ENCODE results near the gene MLF2. TPM values are rescaled to one million over a fixed set of nuclear protein-coding genes. Genes with fewer than 3 reads are reported as not detected.

The MLF2 gene
- total and polyA plus RNA-seq, 2 of the 13 experiments (the other 11 are each of a cell fraction or from before 2014, with no cell fraction given) = 88.1 to 167 TPM

DNA sequence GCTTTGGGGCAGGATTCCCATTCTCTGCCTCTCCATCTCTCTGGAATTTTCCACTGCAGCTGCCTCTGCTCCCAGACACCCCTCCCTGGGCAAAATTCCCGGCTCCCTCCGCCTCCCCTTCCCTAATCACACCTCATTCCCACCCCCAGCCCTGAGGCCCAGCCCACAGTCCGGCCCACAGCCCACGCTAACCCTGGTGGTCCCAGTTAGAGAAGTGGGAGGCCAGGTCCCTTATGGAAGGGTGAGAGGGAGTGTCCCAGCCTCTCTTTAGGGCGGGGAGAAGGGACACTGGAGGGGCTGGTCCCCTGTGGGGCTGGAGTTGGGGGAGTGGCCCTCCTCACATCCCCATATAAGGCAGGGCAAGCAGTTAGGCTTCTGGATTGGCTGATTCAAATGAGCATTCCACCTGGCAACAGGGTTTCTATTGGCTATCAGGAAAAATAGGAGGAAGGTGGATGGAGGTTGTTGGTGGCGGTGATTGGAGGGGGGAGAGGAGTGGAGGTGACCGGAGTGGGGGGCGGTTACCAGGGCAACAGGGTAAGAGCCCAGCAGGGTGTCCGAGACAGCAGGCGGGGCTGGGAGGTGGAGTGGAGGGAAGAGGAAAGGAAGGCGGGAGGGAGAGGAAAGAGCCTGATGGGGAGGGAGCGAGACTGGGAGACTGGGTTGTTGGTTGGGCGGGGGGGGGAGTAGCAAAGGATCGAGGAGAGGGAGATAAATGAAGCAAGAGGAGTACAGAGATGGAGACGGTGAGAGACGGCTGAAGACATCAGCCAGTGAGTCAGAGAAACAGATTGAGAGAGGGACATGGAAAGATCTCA, 11.3 kb upstream of the MLF2 start (continued):
- TF ChIP-seq RFX3 (CRISPR knock-in tag; IDR thresholded peaks at IDR 0.05) (peak; percentile 80), ZNF556 (CRISPR knock-in tag; IDR thresholded peaks at IDR 0.05; ENCODE audit: borderline replicate concordance) (no peak; the same call in 1 of the 2 replicates), THYN1 (CRISPR knock-in tag; IDR thresholded peaks at IDR 0.05; ENCODE audit: borderline replicate concordance, low read depth) (no peak), SIN3B (IDR thresholded peaks at IDR 0.05; ENCODE audit: low read length) (no peak), SRF (IDR thresholded peaks at IDR 0.05; ENCODE audit: low read depth, low read length) (peak; percentile 100), ZNF558 (CRISPR knock-in tag; IDR thresholded peaks at IDR 0.05; ENCODE audit: borderline replicate concordance) (no peak), YEATS4 (CRISPR knock-in tag; IDR thresholded peaks at IDR 0.05; ENCODE audit: borderline replicate concordance) (0 out of 2 replicates have a peak, but pooled peaks have one; percentile 22), SOX6 (IDR thresholded peaks at IDR 0.05) (no peak), SOX6 (CRISPR knock-in tag; IDR thresholded peaks at IDR 0.05) (peak; percentile 21; the same call in 1 of the 2 replicates), ZNF530 (CRISPR knock-in tag; IDR thresholded peaks at IDR 0.05; ENCODE audit: low read depth) (no peak)
- TF ChIP-seq, protein P1, sequence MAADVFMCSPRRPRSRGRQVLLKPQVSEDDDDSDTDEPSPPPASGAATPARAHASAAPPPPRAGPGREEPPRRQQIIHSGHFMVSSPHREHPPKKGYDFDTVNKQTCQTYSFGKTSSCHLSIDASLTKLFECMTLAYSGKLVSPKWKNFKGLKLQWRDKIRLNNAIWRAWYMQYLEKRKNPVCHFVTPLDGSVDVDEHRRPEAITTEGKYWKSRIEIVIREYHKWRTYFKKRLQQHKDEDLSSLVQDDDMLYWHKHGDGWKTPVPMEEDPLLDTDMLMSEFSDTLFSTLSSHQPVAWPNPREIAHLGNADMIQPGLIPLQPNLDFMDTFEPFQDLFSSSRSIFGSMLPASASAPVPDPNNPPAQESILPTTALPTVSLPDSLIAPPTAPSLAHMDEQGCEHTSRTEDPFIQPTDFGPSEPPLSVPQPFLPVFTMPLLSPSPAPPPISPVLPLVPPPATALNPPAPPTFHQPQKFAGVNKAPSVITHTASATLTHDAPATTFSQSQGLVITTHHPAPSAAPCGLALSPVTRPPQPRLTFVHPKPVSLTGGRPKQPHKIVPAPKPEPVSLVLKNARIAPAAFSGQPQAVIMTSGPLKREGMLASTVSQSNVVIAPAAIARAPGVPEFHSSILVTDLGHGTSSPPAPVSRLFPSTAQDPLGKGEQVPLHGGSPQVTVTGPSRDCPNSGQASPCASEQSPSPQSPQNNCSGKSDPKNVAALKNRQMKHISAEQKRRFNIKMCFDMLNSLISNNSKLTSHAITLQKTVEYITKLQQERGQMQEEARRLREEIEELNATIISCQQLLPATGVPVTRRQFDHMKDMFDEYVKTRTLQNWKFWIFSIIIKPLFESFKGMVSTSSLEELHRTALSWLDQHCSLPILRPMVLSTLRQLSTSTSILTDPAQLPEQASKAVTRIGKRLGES (CRISPR knock-in tag; IDR thresholded peaks at IDR 0.05; ENCODE audit: borderline replicate concordance) = no peak
- TF ChIP-seq, protein P2, sequence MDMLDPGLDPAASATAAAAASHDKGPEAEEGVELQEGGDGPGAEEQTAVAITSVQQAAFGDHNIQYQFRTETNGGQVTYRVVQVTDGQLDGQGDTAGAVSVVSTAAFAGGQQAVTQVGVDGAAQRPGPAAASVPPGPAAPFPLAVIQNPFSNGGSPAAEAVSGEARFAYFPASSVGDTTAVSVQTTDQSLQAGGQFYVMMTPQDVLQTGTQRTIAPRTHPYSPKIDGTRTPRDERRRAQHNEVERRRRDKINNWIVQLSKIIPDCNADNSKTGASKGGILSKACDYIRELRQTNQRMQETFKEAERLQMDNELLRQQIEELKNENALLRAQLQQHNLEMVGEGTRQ (IDR thresholded peaks at IDR 0.05; ENCODE audit: low read depth, low read length) = no peak
- TF ChIP-seq, protein P2 (CRISPR knock-in tag; IDR thresholded peaks at IDR 0.05; ENCODE audit: borderline replicate concordance) = peak; percentile 99; the same call in 1 of the 2 replicates
- TF ChIP-seq, protein P3, sequence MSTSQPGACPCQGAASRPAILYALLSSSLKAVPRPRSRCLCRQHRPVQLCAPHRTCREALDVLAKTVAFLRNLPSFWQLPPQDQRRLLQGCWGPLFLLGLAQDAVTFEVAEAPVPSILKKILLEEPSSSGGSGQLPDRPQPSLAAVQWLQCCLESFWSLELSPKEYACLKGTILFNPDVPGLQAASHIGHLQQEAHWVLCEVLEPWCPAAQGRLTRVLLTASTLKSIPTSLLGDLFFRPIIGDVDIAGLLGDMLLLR (CRISPR knock-in tag; IDR thresholded peaks at IDR 0.05) = no peak
- TF ChIP-seq, protein P4, sequence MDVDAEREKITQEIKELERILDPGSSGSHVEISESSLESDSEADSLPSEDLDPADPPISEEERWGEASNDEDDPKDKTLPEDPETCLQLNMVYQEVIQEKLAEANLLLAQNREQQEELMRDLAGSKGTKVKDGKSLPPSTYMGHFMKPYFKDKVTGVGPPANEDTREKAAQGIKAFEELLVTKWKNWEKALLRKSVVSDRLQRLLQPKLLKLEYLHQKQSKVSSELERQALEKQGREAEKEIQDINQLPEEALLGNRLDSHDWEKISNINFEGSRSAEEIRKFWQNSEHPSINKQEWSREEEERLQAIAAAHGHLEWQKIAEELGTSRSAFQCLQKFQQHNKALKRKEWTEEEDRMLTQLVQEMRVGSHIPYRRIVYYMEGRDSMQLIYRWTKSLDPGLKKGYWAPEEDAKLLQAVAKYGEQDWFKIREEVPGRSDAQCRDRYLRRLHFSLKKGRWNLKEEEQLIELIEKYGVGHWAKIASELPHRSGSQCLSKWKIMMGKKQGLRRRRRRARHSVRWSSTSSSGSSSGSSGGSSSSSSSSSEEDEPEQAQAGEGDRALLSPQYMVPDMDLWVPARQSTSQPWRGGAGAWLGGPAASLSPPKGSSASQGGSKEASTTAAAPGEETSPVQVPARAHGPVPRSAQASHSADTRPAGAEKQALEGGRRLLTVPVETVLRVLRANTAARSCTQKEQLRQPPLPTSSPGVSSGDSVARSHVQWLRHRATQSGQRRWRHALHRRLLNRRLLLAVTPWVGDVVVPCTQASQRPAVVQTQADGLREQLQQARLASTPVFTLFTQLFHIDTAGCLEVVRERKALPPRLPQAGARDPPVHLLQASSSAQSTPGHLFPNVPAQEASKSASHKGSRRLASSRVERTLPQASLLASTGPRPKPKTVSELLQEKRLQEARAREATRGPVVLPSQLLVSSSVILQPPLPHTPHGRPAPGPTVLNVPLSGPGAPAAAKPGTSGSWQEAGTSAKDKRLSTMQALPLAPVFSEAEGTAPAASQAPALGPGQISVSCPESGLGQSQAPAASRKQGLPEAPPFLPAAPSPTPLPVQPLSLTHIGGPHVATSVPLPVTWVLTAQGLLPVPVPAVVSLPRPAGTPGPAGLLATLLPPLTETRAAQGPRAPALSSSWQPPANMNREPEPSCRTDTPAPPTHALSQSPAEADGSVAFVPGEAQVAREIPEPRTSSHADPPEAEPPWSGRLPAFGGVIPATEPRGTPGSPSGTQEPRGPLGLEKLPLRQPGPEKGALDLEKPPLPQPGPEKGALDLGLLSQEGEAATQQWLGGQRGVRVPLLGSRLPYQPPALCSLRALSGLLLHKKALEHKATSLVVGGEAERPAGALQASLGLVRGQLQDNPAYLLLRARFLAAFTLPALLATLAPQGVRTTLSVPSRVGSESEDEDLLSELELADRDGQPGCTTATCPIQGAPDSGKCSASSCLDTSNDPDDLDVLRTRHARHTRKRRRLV (CRISPR knock-in tag; IDR thresholded peaks at IDR 0.05) = no peak
- TF ChIP-seq, protein P5, sequence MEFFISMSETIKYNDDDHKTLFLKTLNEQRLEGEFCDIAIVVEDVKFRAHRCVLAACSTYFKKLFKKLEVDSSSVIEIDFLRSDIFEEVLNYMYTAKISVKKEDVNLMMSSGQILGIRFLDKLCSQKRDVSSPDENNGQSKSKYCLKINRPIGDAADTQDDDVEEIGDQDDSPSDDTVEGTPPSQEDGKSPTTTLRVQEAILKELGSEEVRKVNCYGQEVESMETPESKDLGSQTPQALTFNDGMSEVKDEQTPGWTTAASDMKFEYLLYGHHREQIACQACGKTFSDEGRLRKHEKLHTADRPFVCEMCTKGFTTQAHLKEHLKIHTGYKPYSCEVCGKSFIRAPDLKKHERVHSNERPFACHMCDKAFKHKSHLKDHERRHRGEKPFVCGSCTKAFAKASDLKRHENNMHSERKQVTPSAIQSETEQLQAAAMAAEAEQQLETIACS (CRISPR knock-in tag; IDR thresholded peaks at IDR 0.05) = no peak
